Fibroblast of skin of back (primary cell): ENCODE results near the gene HTR1E. TPM values are rescaled to one million over a fixed set of nuclear protein-coding genes. Genes with fewer than 3 reads are reported as not detected.
A peak's percentile ranks its signal among the peaks of the same experiment; 100 is the strongest.
"Not testable (repeated sequence)": the region's sequence is repeated elsewhere in the genome, so short reads cannot be mapped to it uniquely, and the experiment has no call there.

Experiments used
- DNase-seq: peaks from one replicate; pipeline ENCODE4 v3.0.0-alpha.2; 2013
- polyA plus RNA-seq, 2 experiments: library from polyadenylated mRNA; unstranded; fragments of 120-200 nt; gene quantifications; one replicate each; pipeline ENCODE4 v1.2.1, GENCODE V29; 2013; ENCODE audit not compliant: insufficient read length in 2 of 2

Gene HTR1E, protein sequence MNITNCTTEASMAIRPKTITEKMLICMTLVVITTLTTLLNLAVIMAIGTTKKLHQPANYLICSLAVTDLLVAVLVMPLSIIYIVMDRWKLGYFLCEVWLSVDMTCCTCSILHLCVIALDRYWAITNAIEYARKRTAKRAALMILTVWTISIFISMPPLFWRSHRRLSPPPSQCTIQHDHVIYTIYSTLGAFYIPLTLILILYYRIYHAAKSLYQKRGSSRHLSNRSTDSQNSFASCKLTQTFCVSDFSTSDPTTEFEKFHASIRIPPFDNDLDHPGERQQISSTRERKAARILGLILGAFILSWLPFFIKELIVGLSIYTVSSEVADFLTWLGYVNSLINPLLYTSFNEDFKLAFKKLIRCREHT
- not detected for polyA plus RNA-seq (2013, experiment 1 of 2; ENCODE audit: insufficient read length)
- not detected for polyA plus RNA-seq (2013, experiment 2 of 2; ENCODE audit: insufficient read length)

DNA sequence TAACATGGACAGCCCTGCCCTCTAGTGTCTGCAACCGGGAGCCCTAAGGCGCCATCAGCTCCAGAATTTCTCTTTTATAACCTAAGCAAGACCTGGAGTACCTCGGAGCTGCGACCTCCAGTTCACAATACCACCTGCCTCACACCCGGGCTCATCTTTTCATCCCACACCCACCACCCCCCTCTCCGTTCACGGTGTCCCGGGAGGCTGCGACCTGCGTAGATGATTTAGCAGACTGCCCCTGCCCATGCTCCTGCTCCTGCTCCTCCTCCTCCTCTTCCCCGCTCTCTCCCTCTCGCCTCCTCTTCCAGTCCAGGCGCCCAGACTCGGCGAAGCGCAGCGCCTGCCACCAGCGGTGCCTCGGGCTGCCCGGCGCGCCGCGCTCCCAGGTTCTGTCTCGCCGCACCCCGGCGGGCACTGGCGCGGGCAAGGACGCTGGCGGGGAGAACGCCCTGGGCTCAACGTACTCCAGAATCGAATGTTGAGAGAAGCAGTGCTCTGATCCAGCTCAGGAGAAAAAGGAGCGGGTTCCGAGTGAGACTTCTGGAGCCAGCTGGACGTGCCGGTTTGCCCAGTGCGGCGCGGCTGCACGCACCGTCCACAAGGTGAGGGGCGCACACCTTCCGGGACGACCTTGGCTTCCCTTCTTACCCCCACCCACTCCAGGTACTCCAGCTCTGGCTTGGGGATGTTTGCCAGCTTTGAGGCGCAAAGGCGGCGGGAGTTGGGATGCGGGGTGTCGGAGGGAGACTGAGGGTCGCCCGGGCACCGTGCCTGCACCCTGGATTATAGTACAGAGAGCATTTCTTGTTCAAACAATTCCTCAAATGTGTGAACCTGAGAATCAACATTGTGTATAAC is at the start of gene HTR1E:
Gene HTR1E (plus strand): TSS at position 310 of the 861 bp plus-strand sequence. CDS start 77,807 bp downstream, outside the sequence.
- DNase-seq = peak; percentile 22

- DNase-seq = no peak
Measured at GRCh38 chr6:86888301-86888700, 49.0 kb upstream of the HTR1E start.

GRCh38 chr6:86897265-86897664 is 40.1 kb upstream of the HTR1E start:
- not testable (repeated sequence) for DNase-seq

DNA sequence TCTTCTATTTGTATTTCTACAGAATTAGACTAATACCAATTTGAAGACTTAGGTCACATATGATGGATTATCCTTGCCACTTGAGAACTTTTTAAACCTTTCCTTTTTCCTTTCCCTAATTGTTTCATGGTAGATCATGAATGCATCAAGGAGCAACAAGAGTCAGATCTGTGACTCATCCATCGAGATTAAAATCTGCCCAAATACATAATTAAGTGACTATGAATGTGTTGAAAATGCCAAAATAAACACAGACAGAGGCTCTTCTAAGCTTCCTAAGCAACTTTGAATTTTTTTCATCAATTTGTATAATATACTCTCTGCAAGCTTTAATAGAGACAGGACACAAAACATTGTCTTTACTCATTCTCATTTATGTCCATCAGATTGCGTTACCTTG is 23.5 kb upstream of the HTR1E start:
- peak; percentile 13 for DNase-seq

GRCh38 chr6:86916393-86916792 is 20.9 kb upstream of the HTR1E start:
- no peak for DNase-seq

GRCh38 chr6:86927138-86927537 is 10.2 kb upstream of the HTR1E start:
- not testable (repeated sequence) for DNase-seq

DNA sequence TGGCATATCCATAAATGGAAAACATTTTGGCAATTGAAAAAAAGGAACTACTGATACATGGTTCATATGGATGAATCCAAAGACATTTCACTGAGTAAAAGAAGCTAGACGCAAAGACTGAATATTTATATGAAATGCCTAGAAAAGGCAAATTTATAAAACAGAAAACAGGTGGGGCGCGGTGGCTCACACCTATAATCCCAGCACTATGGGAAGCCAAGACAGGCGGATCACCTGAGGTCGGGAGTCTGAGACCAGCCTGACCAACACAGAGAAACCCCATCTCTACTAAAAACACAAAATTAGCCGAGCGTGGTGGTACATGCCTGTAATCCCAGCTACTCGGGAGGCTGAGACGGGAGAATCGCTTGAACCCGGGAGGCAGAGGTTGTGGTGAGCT is 9.5 kb upstream of the HTR1E start:
- not testable (repeated sequence) for DNase-seq

DNA sequence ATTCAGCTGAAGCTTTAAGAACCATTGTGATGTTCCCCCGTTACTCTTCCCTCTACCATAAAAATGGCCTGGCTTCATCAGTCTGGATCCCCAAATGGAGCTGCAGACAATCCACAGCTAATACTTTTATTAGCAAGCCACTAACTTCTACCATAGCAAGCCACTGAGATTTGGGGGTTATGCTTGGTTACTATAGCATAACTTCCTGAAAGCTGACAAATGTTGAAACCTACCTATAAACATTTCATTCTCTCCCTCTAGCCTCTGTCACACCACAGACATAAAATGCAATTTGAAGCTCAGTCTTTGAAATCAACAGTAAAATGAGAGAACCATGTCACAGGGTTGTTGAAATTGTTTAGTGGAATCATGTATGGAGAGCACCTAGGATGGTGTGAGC is 3.0 kb upstream of the HTR1E start:
- no peak for DNase-seq

GRCh38 chr6:86936834-86937218 is 502 bp upstream of the HTR1E start:
- no peak for DNase-seq

DNA sequence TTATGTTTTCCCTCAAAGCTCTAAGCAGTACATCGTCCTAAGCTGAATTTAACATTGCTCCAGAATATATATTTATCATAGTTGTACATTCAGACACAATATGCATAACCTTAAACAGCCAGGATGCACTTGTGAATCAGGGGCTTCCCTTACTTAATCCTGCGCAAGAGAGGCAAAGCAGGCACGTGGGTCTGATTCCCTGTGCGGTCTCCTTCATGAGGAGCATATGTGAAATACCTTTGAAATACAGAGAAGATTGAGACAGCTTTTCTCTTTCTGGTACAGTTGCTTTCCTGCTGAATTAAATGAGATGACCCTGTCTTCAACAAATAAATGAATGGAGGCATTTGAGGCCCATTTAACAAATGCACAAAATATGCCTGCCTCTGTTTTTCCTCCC is 1.5 kb downstream of the HTR1E start:
- DNase-seq = no peak

GRCh38 chr6:86941461-86941860 is 4.1 kb downstream of the HTR1E start:
- no peak for DNase-seq

- DNase-seq = no peak
Measured at GRCh38 chr6:86942769-86943516, 5.6 kb downstream of the HTR1E start.

GRCh38 chr6:86943819-86944407 is 6.6 kb downstream of the HTR1E start:
- no peak for DNase-seq

DNA sequence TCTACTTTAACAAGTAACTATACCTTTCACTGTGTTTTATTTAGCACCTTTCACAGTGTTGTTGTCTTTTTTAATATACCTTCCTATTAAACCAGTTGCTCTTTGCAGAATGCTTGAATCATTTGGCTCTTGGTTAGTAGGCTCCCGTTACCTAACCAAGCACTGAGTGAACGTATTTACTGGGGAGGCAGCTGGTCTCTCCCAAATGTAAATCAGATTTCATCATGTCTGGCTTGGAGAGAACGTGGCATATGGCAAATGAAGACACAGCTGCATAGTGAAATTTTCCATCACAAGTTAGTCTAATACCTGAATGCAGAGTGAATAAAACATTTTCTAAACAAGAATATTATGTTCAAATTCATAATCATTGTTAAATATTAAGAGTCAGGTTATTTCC is 12.4 kb downstream of the HTR1E start:
- no peak for DNase-seq

GRCh38 chr6:86952991-86953390 is 15.7 kb downstream of the HTR1E start:
- DNase-seq = no peak

DNA sequence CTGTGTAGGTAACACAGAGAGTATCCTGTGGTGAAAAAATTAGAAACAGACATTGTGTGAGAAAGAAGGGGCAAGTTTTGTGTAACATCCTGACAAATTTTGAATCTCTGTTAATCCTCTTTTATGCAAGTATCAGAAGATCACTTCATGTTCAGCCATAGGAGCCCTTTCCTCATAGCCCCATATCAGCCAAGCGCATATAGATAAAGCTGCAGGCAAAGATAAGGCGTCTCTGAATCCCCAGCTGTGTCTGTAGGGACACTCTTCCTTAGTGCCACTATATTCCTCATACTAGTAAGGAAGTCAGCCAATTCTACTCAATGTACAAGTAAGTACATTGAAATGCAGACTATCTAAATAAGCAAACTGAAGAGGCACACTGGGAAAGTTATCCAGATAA is 22.3 kb downstream of the HTR1E start:
- DNase-seq = no peak

GRCh38 chr6:86961455-86962200 is 24.3 kb downstream of the HTR1E start:
- no peak for DNase-seq

DNA sequence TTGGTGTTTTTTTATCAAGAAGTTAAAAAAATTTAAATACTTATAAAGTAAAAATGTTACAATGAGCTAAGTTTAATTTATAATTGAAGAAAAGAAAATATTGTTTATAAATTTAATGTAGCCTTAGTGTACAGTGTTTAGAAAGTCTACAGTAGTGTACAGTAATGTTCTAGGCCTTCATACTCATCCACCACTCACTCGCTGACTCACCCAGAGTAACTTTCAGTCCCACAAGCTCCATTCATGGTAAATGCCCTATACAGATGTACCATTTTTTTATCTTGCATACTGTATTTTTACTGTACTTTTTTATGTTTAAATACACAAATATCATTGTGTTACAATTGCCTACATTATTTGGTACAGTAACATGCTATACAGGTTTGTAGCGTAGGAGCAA is 26.0 kb downstream of the HTR1E start:
- DNase-seq = peak; percentile 13

- no peak for DNase-seq
Measured at GRCh38 chr6:86964029-86964579, 26.8 kb downstream of the HTR1E start.

- DNase-seq = no peak
Measured at GRCh38 chr6:86966271-86966670, 28.9 kb downstream of the HTR1E start.

GRCh38 chr6:86969573-86969972 is 32.2 kb downstream of the HTR1E start:
- DNase-seq = no peak
